Osteoblast (primary cell): ENCODE data around the gene IRGC. TPM values are rescaled to one million over a fixed set of nuclear protein-coding genes. Genes with fewer than 3 reads are reported as not detected.

Source experiments
- DNase-seq: peaks from one replicate; pipeline ENCODE4 v3.0.0; 2011; ENCODE audit warnings: low spot score, mixed read lengths; ENCODE audit not compliant: insufficient read length; ENCODE audit errors: missing footprints
- H2AFZ ChIP-seq: 2 replicates; pipeline ENCODE4 v1.6.0; 2011; ENCODE audit warnings: mild to moderate bottlenecking, low read length
- H3K27ac ChIP-seq: 2 replicates; pipeline ENCODE4 v1.5.1; 2011; ENCODE audit warnings: mild to moderate bottlenecking, low read depth, low read length, moderate library complexity
- H3K27me3 ChIP-seq: 2 replicates; pipeline ENCODE4 v1.6.0; 2012; ENCODE audit warnings: mild to moderate bottlenecking, control low read depth, inconsistent platforms, low read length, moderate library complexity; ENCODE audit not compliant: insufficient read depth
- H3K36me3 ChIP-seq: 2 replicates; pipeline ENCODE4 v1.5.1; 2011; ENCODE audit warnings: mild to moderate bottlenecking, low read length, control low read depth, moderate library complexity; ENCODE audit not compliant: insufficient read depth
- H3K4me1 ChIP-seq: 2 replicates; pipeline ENCODE4 v1.5.1; 2011; ENCODE audit warnings: mild to moderate bottlenecking, low read length, control low read depth, moderate library complexity; ENCODE audit not compliant: insufficient read depth
- H3K4me2 ChIP-seq: 2 replicates; pipeline ENCODE4 v1.6.0; 2011; ENCODE audit warnings: mild to moderate bottlenecking, low read length; ENCODE audit not compliant: insufficient read depth
- H3K4me3 ChIP-seq: fragments of 200-600 bp; sonication (generic); 3 replicates; pipeline ENCODE4 v1.5.1; 2012; ENCODE audit warnings: mild to moderate bottlenecking, low read length, inconsistent platforms; ENCODE audit not compliant: insufficient read depth
- H3K79me2 ChIP-seq: 2 replicates; pipeline ENCODE4 v1.6.0; 2012; ENCODE audit warnings: mild to moderate bottlenecking, low read length, control low read depth, inconsistent platforms; ENCODE audit not compliant: insufficient read depth
- H3K9me3 ChIP-seq: 2 replicates; pipeline ENCODE4 v1.5.1; 2011; ENCODE audit warnings: low read depth, low read length, control low read depth
- H4K20me1 ChIP-seq: 2 replicates; pipeline ENCODE4 v1.6.0; 2012; ENCODE audit warnings: mild to moderate bottlenecking, low read length, control low read depth; ENCODE audit not compliant: insufficient read depth
- total RNA-seq: library from RNA; depleted of rRNA; stranded (reverse); fragments of >200 nt; gene quantifications from 2 replicates; pipeline ENCODE4 v1.2.3, GENCODE V29; 2012
- TF ChIP-seq, protein P1 (sequence below): IDR thresholded peaks from 2 replicates; pipeline ENCODE4 v1.5.1; 2011; ENCODE audit warnings: mild to moderate bottlenecking, low read depth, low read length, moderate library complexity; ENCODE audit errors: extremely low read depth

Gene IRGC
- total RNA-seq, 1 donor = not detected

DNA sequence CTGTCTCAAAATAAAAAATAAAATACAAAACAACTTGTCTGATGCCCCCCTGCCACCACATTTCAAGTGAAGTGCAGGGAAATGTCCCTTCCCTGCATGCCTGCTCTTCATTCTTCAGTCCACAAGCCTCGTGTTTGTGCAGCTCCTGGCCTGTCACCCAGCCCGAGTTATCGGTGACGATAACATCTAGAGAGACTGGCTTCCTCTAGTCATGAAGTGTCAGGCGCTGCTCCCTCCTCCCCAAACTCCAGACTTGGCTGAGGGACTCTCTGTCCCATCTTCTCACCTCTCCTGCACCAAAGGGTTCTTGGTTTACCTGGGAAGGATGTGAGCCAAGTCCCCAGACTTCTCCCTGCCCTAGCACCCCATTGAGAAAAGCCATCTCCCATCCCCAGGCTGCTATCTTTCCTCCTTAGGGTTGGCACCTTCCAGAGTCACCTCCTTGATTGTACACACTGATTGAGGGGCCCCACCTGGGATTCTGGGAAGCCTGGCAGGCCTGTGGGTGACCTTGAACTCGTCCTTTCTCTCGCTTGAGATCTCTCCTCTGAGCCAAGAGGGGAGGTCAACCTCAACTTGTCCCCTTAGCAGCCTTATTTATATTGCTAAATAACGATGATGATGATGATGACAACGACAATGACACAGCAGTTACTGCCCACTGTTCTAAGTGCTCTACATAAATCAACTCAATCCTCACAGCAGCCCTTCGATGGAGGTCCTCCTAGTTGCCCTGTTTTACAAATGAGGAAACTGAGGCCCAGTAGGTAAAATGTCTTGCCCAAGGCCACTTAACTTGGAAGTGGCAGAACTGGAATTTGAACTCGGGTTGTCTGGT is 32.8 kb upstream of the IRGC start:
- H2AFZ ChIP-seq = no peak overlapping the region
- TF ChIP-seq, protein P1, sequence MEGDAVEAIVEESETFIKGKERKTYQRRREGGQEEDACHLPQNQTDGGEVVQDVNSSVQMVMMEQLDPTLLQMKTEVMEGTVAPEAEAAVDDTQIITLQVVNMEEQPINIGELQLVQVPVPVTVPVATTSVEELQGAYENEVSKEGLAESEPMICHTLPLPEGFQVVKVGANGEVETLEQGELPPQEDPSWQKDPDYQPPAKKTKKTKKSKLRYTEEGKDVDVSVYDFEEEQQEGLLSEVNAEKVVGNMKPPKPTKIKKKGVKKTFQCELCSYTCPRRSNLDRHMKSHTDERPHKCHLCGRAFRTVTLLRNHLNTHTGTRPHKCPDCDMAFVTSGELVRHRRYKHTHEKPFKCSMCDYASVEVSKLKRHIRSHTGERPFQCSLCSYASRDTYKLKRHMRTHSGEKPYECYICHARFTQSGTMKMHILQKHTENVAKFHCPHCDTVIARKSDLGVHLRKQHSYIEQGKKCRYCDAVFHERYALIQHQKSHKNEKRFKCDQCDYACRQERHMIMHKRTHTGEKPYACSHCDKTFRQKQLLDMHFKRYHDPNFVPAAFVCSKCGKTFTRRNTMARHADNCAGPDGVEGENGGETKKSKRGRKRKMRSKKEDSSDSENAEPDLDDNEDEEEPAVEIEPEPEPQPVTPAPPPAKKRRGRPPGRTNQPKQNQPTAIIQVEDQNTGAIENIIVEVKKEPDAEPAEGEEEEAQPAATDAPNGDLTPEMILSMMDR = no peak

GRCh38 chr19:43683905-43684304 is 32.0 kb upstream of the IRGC start:
- Histone ChIP-seq H3K27me3 (no peaks in the 10 kb centered on the region), H3K79me2 (no peaks in the 10 kb centered on the region), H3K4me2 (no peak overlapping the region), H3K27ac (no peak overlapping the region), H2AFZ (no peak overlapping the region), H3K4me1 (peaks cover 4% of the 10 kb centered on the region), H3K9me3 (no peaks in the 10 kb centered on the region), H4K20me1 (no peaks in the 10 kb centered on the region), H3K4me3 (no peak overlapping the region), H3K36me3 (no peaks in the 10 kb centered on the region)
- no peak for DNase-seq
- TF ChIP-seq, protein P1 = no peak

More for the DNA sequence above, 32.8 kb upstream of the IRGC start:
- Histone ChIP-seq H3K27ac (no peak overlapping the region), H4K20me1 (no peaks in the 10 kb centered on the region), H3K36me3 (no peaks in the 10 kb centered on the region), H3K79me2 (no peaks in the 10 kb centered on the region), H3K4me1 (peaks cover 4% of the 10 kb centered on the region), H3K9me3 (no peaks in the 10 kb centered on the region), H3K4me3 (no peak overlapping the region), H3K27me3 (no peaks in the 10 kb centered on the region), H3K4me2 (no peak overlapping the region)
- no peak for DNase-seq

- H2AFZ ChIP-seq = no peak overlapping the region
- H3K9me3 ChIP-seq = no peaks in the 10 kb centered on the region
- no peak overlapping the region for H3K4me2 ChIP-seq
- H3K4me3 ChIP-seq = no peak overlapping the region
- H3K36me3 ChIP-seq = no peaks in the 10 kb centered on the region
- no peaks in the 10 kb centered on the region for H4K20me1 ChIP-seq
- TF ChIP-seq, protein P1 = no peak
- no peaks in the 10 kb centered on the region for H3K27me3 ChIP-seq
- no peak overlapping the region for H3K27ac ChIP-seq
- H3K79me2 ChIP-seq = no peaks in the 10 kb centered on the region
- DNase-seq = no peak
- H3K4me1 ChIP-seq = peaks cover 4% of the 10 kb centered on the region
These were observed 31.6 kb upstream of the IRGC start for GRCh38 chr19:43684326-43684725.

GRCh38 chr19:43687660-43687997 is 28.2 kb upstream of the IRGC start:
- TF ChIP-seq, protein P1 = no peak

More at GRCh38 chr19:43687660-43687997, 28.2 kb upstream of the IRGC start:
- Histone ChIP-seq H3K4me3 (no peak overlapping the region), H3K79me2 (no peaks in the 10 kb centered on the region), H3K9me3 (peaks cover 13% of the 10 kb centered on the region), H3K27me3 (peaks cover 4% of the 10 kb centered on the region), H3K27ac (no peak overlapping the region), H3K4me2 (no peak overlapping the region), H2AFZ (no peak overlapping the region), H3K4me1 (peaks cover 4% of the 10 kb centered on the region), H3K36me3 (no peaks in the 10 kb centered on the region), H4K20me1 (no peaks in the 10 kb centered on the region)
- no peak for DNase-seq
